ENCODE data around the gene THAP11. TPM values are rescaled to one million over a fixed set of nuclear protein-coding genes. Genes with fewer than 3 reads are reported as not detected.

Gene THAP11
- total and polyA plus RNA-seq, 2 of the 13 experiments (the other 11 are each of a cell fraction or from before 2014, with no cell fraction given): 44.2 to 53.4 TPM

- peak in 1 of 2 experiments; percentile 55; a peak in 1 of 4 replicates for TF ChIP-seq REST (IDR thresholded peaks at IDR 0.05; ENCODE audit: borderline replicate concordance in 1 of 2, low read depth in 1 of 2, low read length in 2 of 2)
- TF ChIP-seq TARDBP (CRISPR knock-in tag; IDR thresholded peaks at IDR 0.05): peak; percentile 94
- peak; percentile 76; the same call in 1 of the 2 replicates for TF ChIP-seq TOE1 (CRISPR knock-in tag; IDR thresholded peaks at IDR 0.05)
- no peak for TF ChIP-seq REXO4 (CRISPR knock-in tag; IDR thresholded peaks at IDR 0.05; ENCODE audit: borderline replicate concordance)
- TF ChIP-seq PHB2 (IDR thresholded peaks at IDR 0.05; ENCODE audit: partially characterized antibody): no peak
- 0 out of 2 replicates have a peak, but pooled peaks have one; percentile 56 for TF ChIP-seq ZNF446 (CRISPR knock-in tag; IDR thresholded peaks at IDR 0.05)
- TF ChIP-seq KMT2A (CRISPR knock-in tag; IDR thresholded peaks at IDR 0.05): peak; percentile 94
- TF ChIP-seq ZNF724P (CRISPR knock-in tag; IDR thresholded peaks at IDR 0.05; ENCODE audit: borderline replicate concordance): peak; percentile 47; the same call in 1 of the 2 replicates
- peak; percentile 96; the same call in 1 of the 2 replicates for TF ChIP-seq MZF1 (CRISPR knock-in tag; IDR thresholded peaks at IDR 0.05; ENCODE audit: borderline replicate concordance)
- TF ChIP-seq ZNF761 (CRISPR knock-in tag; conservative IDR thresholded peaks at IDR 0.05): peak; percentile 67; the same call in 1 of the 2 replicates
- TF ChIP-seq ZNF510 (CRISPR knock-in tag; IDR thresholded peaks at IDR 0.05; ENCODE audit: low read depth): peak; percentile 92
- peak; percentile 88 for TF ChIP-seq MEF2D (CRISPR knock-in tag; IDR thresholded peaks at IDR 0.05)
- TF ChIP-seq ZNF333 (CRISPR knock-in tag; IDR thresholded peaks at IDR 0.05; ENCODE audit: borderline replicate concordance): 0 out of 2 replicates have a peak, but pooled peaks have one; percentile 32
- TF ChIP-seq ZNF563 (CRISPR knock-in tag; IDR thresholded peaks at IDR 0.05): peak; percentile 85
- no peak for TF ChIP-seq ZNF496 (CRISPR knock-in tag; IDR thresholded peaks at IDR 0.05; ENCODE audit: insufficient replicate concordance)
- no peak for TF ChIP-seq GRHL1 (CRISPR knock-in tag; conservative IDR thresholded peaks at IDR 0.05)
- TF ChIP-seq, protein P1, sequence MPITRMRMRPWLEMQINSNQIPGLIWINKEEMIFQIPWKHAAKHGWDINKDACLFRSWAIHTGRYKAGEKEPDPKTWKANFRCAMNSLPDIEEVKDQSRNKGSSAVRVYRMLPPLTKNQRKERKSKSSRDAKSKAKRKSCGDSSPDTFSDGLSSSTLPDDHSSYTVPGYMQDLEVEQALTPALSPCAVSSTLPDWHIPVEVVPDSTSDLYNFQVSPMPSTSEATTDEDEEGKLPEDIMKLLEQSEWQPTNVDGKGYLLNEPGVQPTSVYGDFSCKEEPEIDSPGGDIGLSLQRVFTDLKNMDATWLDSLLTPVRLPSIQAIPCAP (CRISPR knock-in tag; IDR thresholded peaks at IDR 0.05; ENCODE audit: low read depth): no peak
- no peak for TF ChIP-seq TBX3 (IDR thresholded peaks at IDR 0.05; ENCODE audit: borderline replicate concordance)
- no peak for TF ChIP-seq GLMP (CRISPR knock-in tag; IDR thresholded peaks at IDR 0.05; ENCODE audit: borderline replicate concordance)
Observed at GRCh38 chr16:67833415-67834241, 8.5 kb upstream of the THAP11 start (continued).

Data from HepG2 (cell line).